ENCODE data around the gene EIF4B.

The EIF4B gene

GRCh38 chr12:53078425-53079225, 72.4 kb downstream of the EIF4B start:
- ATAC-seq (peak; percentile 58), DNase-seq (peak in 1 of 2 donors; percentile 63)
- H3K4me3 Mint-ChIP-seq, result peak overlapping the region; percentile 83 to 97
- H3K27ac Mint-ChIP-seq, result peak overlapping the region; percentile 97 to 99
- H3K4me1 Mint-ChIP-seq, result peaks cover 52% of the 10 kb centered on the region
- H3K9me3 Mint-ChIP-seq, result no peaks in the 10 kb centered on the region
- H3K27me3 Mint-ChIP-seq, result no peaks in the 10 kb centered on the region

DNA sequence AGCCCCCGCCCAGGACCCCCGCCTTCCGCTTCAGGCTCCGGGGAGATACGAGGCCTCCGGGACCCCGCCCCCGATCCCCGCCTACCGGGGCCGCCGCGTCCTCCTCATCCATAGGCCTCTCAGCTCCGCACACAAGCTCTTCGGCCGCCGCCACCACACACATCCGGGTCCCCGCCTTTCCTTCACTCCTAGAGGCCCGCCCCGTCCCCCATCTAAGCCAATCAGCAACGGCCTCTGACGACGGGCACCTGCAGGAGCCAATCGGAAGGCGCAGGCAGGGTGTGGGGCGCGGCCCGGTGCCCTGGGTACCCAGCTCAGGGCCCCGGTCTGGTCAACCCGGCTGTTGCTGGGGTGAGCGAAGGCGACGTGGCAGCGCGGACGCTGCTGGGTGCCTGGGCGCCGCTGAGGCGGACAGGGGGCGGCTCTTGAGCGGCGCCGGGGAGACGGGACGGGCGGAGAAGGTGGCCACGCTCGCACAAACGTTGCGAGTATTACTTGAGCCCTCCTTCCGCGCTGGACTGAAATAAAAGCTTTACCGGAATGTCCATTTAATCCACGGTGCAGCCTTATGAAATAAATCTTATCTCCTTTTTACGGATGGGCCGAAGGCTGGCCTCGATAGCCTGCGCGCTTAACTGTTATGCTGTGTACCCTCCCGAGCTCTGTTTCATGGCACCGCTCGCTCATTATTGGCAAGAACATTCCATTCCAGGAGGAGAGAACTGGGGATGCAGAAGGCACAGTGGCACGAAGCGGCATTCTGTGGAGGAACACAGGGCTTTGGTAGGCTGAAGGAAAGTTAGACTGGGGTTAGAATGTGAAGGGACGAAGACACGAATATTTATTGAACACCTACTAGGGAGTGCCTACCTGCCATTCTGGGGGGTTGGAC, 73.2 kb downstream of the EIF4B start, which contains the start of gene SPRYD3:
SPRYD3 (minus strand) TSS at position 165 of the 892 bp plus-strand sequence; CDS start at position 108, 57 bp downstream.
- Mint-ChIP-seq H3K4me3 (peak within 1 kb of the TSS; percentile 83 to 97), H3K9me3 (no peaks in the 10 kb centered on the region), H3K27me3 (no peaks in the 10 kb centered on the region), H3K27ac (peak within 1 kb of the TSS; percentile 97 to 99), H3K4me1 (peaks cover 44% of the 10 kb centered on the region)
- DNase-seq (peak; percentile 98), ATAC-seq (peak; percentile 98)

- no peaks in the 10 kb centered on the region for H3K27me3 Mint-ChIP-seq
- no peaks in the 10 kb centered on the region for H3K9me3 Mint-ChIP-seq
- H3K4me1 Mint-ChIP-seq, result peaks cover 13% of the 10 kb centered on the region
- no peak overlapping the region for H3K4me3 Mint-ChIP-seq
- DNase-seq (no peak), ATAC-seq (no peak)
- peak overlapping the region in 1 of 2 donors; percentile 55 for H3K27ac Mint-ChIP-seq
These were observed 76.5 kb downstream of the EIF4B start for GRCh38 chr12:53082637-53083175.

DNA sequence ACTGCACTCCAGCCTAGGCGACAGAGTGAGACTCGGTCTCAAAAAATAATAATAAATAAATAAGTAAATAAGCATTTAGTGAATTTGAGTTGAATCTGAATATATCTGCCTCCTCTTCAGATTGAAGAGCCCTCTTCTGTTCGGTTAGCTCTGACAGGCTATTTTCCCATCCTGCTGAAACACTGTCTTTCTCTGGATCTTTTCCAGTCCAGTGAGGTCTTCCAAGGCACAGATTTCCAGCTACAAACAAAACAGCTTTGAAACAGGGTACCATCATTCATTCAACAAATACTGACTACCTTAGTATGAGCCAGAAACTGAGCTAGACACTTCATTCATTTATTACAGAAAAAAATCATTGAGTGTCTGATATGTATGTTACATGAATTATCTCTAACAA, 80.1 kb downstream of the EIF4B start:
- H3K4me3 Mint-ChIP-seq, result no peak overlapping the region
- DNase-seq, result no peak
- ATAC-seq, result no peak
- no peaks in the 10 kb centered on the region for H3K27me3 Mint-ChIP-seq
- no peaks in the 10 kb centered on the region for H3K9me3 Mint-ChIP-seq
- no peak overlapping the region for H3K27ac Mint-ChIP-seq
- no peaks in the 10 kb centered on the region for H3K4me1 Mint-ChIP-seq

GRCh38 chr12:53090105-53090504, 83.8 kb downstream of the EIF4B start:
- ATAC-seq, result no peak
- no peak for DNase-seq
- peaks cover 12% of the 10 kb centered on the region for H3K4me1 Mint-ChIP-seq
- no peaks in the 10 kb centered on the region for H3K27me3 Mint-ChIP-seq
- H3K4me3 Mint-ChIP-seq, result no peak overlapping the region
- no peak overlapping the region for H3K27ac Mint-ChIP-seq
- no peaks in the 10 kb centered on the region for H3K9me3 Mint-ChIP-seq

GRCh38 chr12:53090554-53090953, 84.3 kb downstream of the EIF4B start:
- H3K4me3 Mint-ChIP-seq, result no peak overlapping the region
- ATAC-seq (no peak), DNase-seq (no peak)
- no peaks in the 10 kb centered on the region for H3K9me3 Mint-ChIP-seq
- H3K4me1 Mint-ChIP-seq, result peaks cover 12% of the 10 kb centered on the region
- H3K27me3 Mint-ChIP-seq, result no peaks in the 10 kb centered on the region
- no peak overlapping the region for H3K27ac Mint-ChIP-seq

DNA sequence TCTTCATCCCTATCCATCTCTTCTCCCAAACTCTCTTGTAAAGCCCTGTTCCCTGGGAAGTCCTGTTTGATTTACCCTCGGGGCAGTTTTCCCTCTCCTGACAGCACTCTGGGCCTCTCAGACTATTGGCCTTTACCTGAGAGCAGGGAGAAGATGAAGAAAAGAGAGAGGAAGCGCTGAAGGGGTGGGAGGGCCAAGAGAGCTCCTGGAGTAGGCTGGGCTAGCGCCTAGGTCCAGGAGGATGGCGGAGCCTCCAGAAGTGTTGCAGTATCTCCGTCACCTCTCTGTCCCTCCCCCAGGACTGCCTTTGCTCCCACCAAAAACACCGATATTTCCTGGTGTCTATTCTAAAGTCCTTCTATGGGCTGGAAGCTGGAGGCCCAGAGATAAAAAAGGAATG, 85.5 kb downstream of the EIF4B start:
- DNase-seq (no peak), ATAC-seq (no peak)
- H3K4me3 Mint-ChIP-seq, result no peak overlapping the region
- peaks cover 7% of the 10 kb centered on the region for H3K27me3 Mint-ChIP-seq
- peaks cover 19% of the 10 kb centered on the region for H3K4me1 Mint-ChIP-seq
- no peaks in the 10 kb centered on the region for H3K9me3 Mint-ChIP-seq
- no peak overlapping the region for H3K27ac Mint-ChIP-seq

Measured in stimulated activated naive CD8-positive, alpha-beta T cell treated with anti-CD3 and anti-CD28 coated beads, Interleukin-15, amount 100 ng/mL, for 72 hours (primary cell).